Measurements from ENCODE around the gene STEEP1. TPM values are rescaled to one million over a fixed set of nuclear protein-coding genes. Genes with fewer than 3 reads are reported as not detected.

The STEEP1 gene
- total and polyA plus RNA-seq, 2 of the 13 experiments (the other 11 are each of a cell fraction or from before 2014, with no cell fraction given), result 7.7 to 23.1 TPM

- TF ChIP-seq BCLAF1 (IDR thresholded peaks at IDR 0.05) (no peak), ZNF713 (CRISPR knock-in tag; IDR thresholded peaks at IDR 0.05) (no peak), ZNF773 (CRISPR knock-in tag; IDR thresholded peaks at IDR 0.05; ENCODE audit: borderline replicate concordance) (no peak), NAIF1 (CRISPR knock-in tag; IDR thresholded peaks at IDR 0.05; ENCODE audit: borderline replicate concordance) (peak; percentile 18; the same call in 1 of the 2 replicates), CTCF (CRISPR knock-in tag; IDR thresholded peaks at IDR 0.05) (0 out of 2 replicates have a peak, but pooled peaks have one; percentile 26), ATF2 (CRISPR knock-in tag; IDR thresholded peaks at IDR 0.05) (peak; percentile 33; the same call in 1 of the 2 replicates), RNF2 (conservative IDR thresholded peaks at IDR 0.05; ENCODE audit: low read depth) (no peak), DBP (CRISPR knock-in tag; IDR thresholded peaks at IDR 0.05; ENCODE audit: not compliant biosample characterization) (no peak), THAP11 (CRISPR knock-in tag; IDR thresholded peaks at IDR 0.05) (peak; percentile 45; the same call in 1 of the 2 replicates), MZF1 (CRISPR knock-in tag; IDR thresholded peaks at IDR 0.05; ENCODE audit: borderline replicate concordance) (no peak), ZNF264 (CRISPR knock-in tag; IDR thresholded peaks at IDR 0.05) (no peak), ZMAT3 (CRISPR knock-in tag; conservative IDR thresholded peaks at IDR 0.05) (no peak), ZNF879 (CRISPR knock-in tag; IDR thresholded peaks at IDR 0.05) (no peak), SPEN (CRISPR knock-in tag; IDR thresholded peaks at IDR 0.05; ENCODE audit: low read depth) (peak; percentile 29; the same call in 1 of the 2 replicates), CREB1 (IDR thresholded peaks at IDR 0.05) (peak; percentile 66), CREB1 (CRISPR knock-in tag; IDR thresholded peaks at IDR 0.05) (peak; percentile 61; the same call in 1 of the 2 replicates), ZNF83 (CRISPR knock-in tag; IDR thresholded peaks at IDR 0.05; ENCODE audit: borderline replicate concordance) (no peak), IKZF5 (CRISPR knock-in tag; IDR thresholded peaks at IDR 0.05) (0 out of 2 replicates have a peak, but pooled peaks have one; percentile 14), HBP1 (CRISPR knock-in tag; IDR thresholded peaks at IDR 0.05; ENCODE audit: low read depth) (no peak)
Observed at GRCh38 chrX:119574394-119575266, 9.4 kb upstream of the STEEP1 start, which contains the start of gene UBE2A (continued).

Measured in HepG2 (cell line).